HS-5 (cell line): Measurements from ENCODE around the gene CHD2.
"Not testable (repeated sequence)": the region's sequence is repeated elsewhere in the genome, so short reads cannot be mapped to it uniquely, and the experiment has no call there.

Source experiments
- DNase-seq: peaks from one replicate; pipeline ENCODE4 v3.0.0-alpha.2; 2012; ENCODE audit warnings: low read depth

CHD2 gene

GRCh38 chr15:92906563-92907081, 6.5 kb downstream of the CHD2 start:
- no peak for DNase-seq

DNA sequence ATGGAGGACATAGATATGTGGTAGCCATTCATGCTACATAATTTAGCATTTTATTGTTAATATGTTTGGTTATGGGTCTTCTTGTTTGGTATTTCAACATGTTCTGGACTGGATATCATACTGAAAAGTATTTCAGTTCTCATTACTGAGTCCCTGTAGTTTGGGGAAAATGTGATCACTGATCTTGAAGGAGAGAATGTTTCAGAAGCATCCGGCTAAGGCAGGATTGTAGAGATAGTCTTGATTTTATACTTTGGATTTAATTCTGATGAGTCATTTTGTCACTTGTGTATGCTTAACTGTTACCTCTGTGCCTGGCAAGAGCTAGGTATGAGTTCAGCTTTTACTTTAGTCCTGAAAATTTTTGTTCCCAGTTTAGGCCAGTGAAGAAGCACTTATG, 7.1 kb downstream of the CHD2 start:
- DNase-seq: no peak

DNA sequence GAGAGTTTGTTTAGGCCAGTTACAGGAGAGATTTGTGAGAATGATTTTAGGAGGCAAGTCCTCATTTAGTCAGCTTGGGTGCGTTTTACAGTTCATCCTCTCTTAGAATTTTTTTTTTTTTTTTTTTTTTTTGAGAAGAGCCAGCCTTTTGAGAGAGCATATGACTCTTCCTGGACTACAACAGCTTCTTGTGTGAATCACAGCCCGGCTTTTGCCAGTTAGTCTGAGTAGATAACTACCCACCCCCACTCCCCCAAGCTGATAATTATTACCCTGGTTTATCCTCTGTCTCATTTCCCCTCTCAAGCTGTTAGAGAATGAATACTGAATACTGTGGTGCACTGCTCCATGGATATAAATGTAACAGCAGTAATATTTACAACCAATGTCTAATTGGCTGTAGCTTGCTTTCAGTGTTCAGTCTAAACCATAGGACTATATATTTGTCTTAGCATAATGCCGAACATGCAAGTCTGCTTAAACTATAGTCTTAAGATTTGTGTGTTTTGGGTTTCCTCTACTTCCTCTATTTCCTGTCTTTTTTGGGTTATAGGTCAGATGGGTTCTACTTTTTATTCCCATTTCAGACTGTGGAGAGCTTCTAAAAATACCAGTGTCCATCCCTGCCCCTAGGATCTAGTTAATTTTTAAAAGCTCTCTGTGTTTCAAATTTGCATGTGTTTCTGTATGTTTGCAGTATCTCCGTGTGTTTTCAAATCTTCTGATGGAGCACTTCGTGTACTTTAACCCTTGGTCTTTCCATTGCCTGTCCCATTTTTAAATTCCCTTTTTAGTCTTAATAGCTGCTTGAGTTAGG, 8.0 kb downstream of the CHD2 start:
- DNase-seq: peak; percentile 62

DNA sequence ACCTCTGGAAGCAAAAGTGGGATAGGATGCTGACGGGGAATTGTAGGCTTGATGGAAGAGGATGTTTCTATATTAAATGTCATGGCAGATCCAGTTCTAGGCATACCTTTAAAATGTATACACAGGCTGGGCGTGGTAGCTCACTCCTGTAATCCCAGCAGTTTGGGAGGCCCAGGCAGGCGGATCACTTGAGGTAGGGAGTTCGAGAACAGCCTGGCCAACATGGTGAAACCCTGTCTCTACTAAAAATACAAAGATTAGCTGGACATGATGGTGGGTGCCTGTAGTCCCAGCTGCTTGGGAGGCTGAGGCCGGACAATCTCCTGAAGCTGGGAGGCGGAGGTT, 8.6 kb downstream of the CHD2 start:
- no peak for DNase-seq

- DNase-seq: no peak
Observed at GRCh38 chr15:92909136-92909781, 9.1 kb downstream of the CHD2 start.

DNA sequence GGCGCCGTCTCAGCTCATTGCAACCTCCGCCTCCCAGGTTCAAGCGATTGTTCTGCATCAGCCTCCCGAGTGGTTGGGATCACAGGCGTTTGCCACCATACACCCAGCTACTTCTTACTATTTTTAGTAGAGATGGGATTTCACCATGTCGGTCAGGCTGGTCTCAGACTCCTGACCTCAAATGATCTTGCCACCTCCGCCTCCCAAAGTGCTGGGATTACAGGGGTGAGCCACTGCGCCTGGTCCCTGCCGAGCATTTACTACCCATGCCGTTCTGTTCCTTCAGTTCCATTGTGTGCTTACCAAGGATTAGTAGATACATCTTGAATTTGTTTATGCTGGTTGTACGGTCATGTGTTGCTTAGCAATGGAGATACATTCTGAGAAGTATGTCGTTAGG, 10.3 kb downstream of the CHD2 start:
- no peak for DNase-seq

- no peak for DNase-seq
Observed at GRCh38 chr15:92914103-92914499, 14.0 kb downstream of the CHD2 start.

- DNase-seq: no peak
Observed at GRCh38 chr15:92914768-92915221, 14.7 kb downstream of the CHD2 start.

DNA sequence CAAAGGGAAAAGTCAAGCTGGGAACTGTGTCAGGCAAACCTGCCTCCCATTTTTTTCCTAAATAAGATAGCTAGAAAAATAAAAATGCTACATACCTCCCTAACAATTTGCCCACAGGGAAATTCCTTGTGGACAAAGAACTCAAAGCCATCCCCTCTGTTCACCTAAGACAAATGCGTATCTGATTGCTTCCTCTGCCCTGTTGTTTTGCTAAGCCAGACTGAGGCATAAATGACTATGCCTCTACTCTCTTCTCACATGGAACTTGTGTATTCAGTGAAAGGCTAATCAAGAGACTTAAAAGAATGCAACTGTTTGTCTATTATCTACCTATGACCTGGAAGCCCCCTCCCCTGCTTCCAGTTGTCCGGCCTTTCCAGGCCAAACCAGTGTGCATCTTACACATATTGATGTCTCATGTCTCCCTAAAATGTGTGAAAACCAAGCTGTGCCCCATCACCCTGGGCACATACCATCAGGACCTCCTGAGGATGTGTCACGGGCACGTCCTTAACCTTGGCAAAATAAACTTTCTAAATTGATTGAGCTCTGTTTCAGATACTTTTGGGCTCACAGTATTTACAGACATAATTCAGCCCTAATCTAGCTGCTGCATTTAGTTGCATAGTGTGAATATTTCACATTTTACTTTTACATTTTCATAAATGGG, 15.8 kb downstream of the CHD2 start:
- no peak for DNase-seq

DNA sequence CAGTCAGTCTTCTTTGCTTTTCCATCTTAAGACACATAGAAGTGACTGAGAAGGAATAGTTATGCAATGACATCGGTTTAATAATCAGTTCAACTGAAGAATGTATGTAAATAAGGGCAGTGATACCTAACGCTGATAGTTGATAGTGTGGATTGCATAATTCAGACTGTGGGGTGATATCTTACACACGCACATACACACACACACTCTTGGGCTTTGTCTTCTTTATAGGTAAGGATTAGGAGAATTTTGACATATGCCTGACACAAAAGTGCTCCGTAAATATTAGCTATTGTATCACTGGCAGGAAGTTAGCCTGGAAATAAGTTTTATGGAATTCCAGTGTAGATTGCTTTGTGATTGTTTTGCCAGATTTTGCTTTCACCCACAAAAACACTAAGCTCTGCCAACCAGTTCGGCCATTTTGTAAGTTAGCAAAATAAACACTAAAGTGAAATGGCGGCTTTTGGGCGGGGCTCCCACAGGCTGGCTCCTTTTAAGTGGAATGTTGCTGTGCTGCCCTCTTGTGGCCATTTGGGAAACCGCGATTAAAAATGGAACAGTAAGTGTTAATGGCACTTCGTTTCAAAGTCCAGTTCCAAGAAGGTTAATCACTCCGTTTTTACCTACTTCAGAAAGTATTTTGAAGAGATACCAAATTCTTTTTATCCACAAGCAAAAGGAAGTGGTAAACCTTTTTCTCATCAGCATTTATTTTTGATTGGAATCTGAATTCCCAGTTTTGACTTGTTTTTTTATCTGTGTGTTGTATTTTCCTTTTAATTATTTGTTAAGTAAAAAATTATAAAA, 17.7 kb downstream of the CHD2 start:
- DNase-seq: peak; percentile 80

- not testable (repeated sequence) for DNase-seq
Observed at GRCh38 chr15:92918881-92919280, 18.8 kb downstream of the CHD2 start.

DNA sequence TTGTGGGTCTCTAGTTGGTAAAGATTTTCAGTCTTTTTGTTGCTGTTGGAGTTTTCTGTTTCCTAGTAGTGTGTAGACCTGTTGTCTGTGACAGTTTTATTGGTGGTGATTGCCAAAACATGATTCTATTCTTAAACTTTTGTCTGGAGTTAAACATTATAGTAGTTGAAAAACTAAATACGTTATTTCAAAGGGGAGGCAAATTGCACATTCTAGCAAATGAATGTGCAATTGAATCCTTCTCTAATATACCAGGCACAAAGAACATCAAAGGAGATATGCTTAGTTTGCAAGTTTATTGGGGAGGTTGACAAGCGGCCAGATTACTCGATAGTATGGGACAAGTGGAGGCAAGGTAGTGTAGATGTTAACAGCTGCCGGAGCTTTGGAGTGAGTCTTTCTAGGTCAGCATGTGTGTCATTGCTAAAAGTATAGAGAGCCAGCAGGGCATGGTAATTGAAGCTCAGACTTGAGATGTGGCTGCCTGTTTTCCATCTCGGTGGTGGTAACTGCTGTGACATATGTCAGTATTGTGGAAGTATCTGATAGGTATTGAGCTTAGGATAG, 20.6 kb downstream of the CHD2 start:
- no peak for DNase-seq

DNA sequence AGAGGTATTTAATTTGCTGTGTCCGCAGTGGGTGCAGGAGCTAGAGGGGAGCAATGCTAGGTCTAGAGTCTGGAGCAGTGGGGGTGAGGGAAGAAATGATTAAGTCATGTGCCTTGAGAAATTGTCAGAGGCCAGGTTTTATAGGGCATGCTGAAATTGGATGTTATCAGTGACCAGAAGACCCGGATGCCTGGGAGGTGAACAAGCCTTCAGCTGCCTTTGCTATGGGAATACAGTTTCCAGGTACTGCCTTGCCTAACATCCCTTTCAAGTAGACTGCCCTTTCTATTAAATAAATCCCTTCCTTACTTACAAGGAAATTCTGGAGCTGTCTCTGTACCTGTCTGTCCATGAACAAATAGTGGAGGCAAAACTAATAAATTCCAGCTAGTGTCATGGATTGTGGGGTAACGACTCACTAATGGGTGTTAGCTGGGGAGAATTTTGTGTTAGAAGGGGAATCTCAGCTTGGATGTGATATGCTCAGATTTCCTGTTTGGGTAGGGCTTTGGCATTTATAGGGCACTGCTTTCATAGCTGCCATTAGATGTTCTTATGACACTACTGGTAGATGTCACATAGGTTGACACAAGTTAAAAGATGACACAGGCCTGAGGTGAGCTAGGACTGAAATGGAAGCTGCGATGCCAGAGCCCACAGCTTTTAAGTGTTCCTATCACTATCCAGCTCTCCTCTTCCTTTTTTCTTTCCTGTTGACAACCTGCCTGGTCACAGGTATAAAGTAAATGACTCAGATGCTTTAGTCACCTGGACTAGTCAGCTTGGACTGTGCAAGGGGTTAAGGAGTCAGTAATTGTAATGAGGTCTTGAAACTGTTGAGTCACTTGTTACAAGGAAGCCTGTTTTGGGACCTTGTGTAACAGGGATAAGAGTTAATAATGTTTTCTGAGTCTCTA, 21.3 kb downstream of the CHD2 start:
- no peak for DNase-seq

GRCh38 chr15:92922418-92923002, 22.4 kb downstream of the CHD2 start:
- no peak for DNase-seq

DNA sequence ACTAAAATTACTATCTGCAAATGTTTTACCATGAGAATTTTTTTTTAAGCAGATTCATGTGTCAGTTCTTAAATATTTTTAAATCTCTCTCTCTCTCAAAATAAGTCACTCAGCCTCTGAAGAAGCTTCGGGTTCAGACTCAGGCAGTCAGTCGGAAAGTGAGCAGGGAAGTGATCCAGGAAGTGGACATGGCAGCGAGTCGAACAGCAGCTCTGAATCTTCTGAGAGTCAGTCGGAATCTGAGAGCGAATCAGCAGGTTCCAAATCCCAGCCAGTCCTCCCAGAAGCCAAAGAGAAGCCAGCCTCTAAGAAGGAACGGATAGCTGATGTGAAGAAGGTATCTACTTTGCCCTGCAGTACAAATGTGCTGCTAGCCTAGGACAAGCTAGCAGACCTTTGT, 24.1 kb downstream of the CHD2 start:
- DNase-seq: no peak

GRCh38 chr15:92925454-92925853, 25.3 kb downstream of the CHD2 start:
- DNase-seq: no peak

- DNase-seq: no peak
Observed at GRCh38 chr15:92928225-92928750, 28.2 kb downstream of the CHD2 start.

- no peak for DNase-seq
Observed at GRCh38 chr15:92929002-92929401, 28.9 kb downstream of the CHD2 start.

DNA sequence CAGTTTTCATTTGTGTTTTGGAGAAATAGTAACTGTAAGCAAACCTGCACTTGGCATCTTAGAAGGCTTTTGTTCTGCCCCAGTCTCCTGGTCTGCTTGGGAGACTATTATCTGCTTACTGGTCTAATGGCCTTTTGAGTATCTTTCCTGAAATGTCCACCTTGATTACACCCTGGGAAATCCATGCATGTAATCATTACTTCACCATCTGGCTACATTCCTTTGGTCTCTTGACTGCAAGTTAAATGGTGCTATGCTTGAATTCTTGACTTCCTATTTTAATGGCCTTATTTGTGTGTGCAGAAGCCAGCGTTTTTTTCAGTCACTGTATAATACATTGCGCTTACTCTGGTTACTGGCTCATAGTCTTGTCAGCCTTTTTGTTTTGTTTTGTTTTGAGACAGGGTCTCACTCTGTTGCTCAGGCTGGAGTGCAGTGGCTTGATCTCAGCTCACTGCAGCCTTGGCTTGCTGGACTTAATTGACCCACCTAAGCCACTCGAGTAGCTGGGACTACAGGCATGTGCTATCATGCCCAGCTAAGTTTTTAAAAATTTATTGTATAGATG, 30.0 kb downstream of the CHD2 start:
- no peak for DNase-seq

- peak; percentile 65 for DNase-seq
Observed at GRCh38 chr15:92930776-92931175, 30.7 kb downstream of the CHD2 start.
